Transverse colon (tissue), 4 donors: Measurements from ENCODE around the gene MFSD12.

Experiments
- CTCF ChIP-seq, 5 experiments: fragments of 200-600 bp in 3 of 5; fragments of 450-650 bp in 2 of 5; sonication (generic) in 3 of 5; IDR thresholded peaks; 1 replicate in 2 of 5; 2 replicates in 3 of 5; pipeline ENCODE4 v1.5.1; 2016 to 2017; ENCODE audit warnings: antibody characterized with exemption in 5 of 5, inconsistent platforms in 3 of 5, mild to moderate bottlenecking in 2 of 5, moderate library complexity in 1 of 5
- EP300 ChIP-seq: sonication (generic); formaldehyde crosslinking; IDR thresholded peaks from one replicate; pipeline ENCODE4 v1.6.1; 2017; ENCODE audit warnings: antibody characterized with exemption, low read depth
- POLR2A ChIP-seq: fragments of 450-650 bp; IDR thresholded peaks from one replicate; pipeline ENCODE4 v1.6.1; 2016; ENCODE audit warnings: antibody characterized with exemption, mild to moderate bottlenecking, moderate library complexity
- POLR2AphosphoS5 ChIP-seq, 3 donors: sonication (generic); formaldehyde crosslinking; IDR thresholded peaks; one replicate each; pipeline ENCODE4 v1.6.1; 2016; ENCODE audit warnings: antibody characterized with exemption in 3 of 3

- no peak for TF ChIP-seq CTCF (IDR thresholded peaks at IDR 0.05)
- no peak for TF ChIP-seq POLR2A
- no peak for TF ChIP-seq EP300
- no peak for TF ChIP-seq POLR2AphosphoS5 (IDR thresholded peaks at IDR 0.05)
Measured at GRCh38 chr19:3573162-3573857, 15.9 kb upstream of the MFSD12 start.
